GM18520 (cell line): ENCODE results near the gene NEK11.

ENCODE experiments used
- ATAC-seq: cut with Tn5 transposase; IDR thresholded peaks from one replicate; pipeline ENCODE4 v1.9.1; 2021; ENCODE audit not compliant: unreplicated experiment

NEK11 gene

DNA sequence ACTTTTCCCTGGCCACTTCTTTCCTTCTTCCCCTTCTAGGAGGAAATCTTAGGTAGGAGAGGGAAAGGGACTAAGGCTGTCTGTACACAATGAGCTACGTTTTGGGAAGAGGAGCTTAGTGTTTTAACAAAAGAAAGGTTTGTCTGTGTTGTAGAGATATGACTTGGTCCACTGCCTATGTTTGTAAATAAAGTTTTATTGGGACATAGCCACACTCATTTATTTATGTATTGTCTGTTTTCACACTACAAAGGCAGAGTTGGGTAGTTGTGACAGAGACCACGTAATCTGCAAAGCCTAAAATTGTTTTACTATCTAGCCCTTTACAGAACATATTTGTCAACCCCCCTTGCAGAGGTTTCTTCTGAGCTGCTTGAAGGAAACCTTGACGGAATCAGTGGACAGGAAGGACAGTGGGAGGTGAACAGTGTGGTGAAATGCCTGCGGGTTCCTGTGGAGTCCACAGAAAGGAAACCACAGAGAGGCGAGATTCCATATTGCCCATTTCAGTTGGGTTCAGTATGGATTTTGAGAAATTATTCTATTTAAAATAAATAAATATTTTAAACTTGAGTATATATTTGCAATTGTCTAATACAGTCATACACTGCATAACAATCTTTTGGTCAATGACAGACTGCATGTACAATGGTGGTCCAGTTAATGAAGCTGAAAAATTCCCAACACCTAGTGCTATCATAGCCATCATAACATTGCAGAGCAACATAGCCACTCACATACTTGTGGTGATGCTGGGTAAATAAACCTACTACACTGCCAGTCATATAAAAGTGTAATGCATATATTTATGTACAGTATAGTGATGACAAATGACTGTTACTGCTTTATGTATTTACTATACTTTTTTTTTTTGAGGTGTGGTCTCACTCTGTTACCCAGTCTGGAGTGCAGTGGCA, 197.0 kb downstream of the NEK11 start:
- no peak for ATAC-seq

- ATAC-seq: no peak
These were observed 198.3 kb downstream of the NEK11 start for GRCh38 chr3:131224886-131225550.

GRCh38 chr3:131228522-131228921, 201.8 kb downstream of the NEK11 start:
- ATAC-seq: no peak

DNA sequence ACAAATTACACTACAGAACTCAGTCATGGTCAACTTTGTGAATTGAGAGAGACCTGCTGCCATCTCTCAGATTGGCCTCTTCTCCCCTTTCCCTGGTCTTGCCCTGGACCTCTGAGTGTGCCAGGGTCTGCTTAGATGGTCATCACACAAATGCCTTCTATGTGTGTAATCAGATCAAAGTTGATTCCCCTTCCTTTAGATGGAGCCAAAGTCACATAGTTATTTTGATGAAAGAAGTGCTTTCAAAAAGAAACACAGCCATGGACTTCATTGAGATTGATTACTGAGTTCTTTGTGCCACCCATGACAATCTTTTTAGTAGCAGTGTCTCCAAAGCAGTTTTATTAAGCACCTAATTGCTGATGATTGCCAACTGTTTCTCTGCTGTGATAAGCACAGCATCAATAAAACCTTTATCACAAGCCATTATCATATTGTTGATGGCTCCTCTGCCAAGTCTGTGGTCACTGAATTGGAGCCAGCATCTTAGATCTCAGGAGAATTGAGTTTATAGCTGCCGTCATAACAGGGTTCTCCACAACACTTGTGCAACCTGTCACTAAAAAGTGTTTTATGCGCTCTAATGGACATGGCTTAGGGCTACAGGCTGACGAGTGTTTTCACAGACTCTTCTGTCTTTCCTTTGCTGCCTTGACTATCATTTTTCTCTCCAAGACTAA, 205.2 kb downstream of the NEK11 start:
- no peak for ATAC-seq

GRCh38 chr3:131232711-131233267, 206.1 kb downstream of the NEK11 start:
- ATAC-seq: no peak

GRCh38 chr3:131233900-131234668, 207.4 kb downstream of the NEK11 start:
- no peak for ATAC-seq

- ATAC-seq: no peak
These were observed 209.7 kb downstream of the NEK11 start for GRCh38 chr3:131236421-131236820.

- no peak for ATAC-seq
These were observed 211.8 kb downstream of the NEK11 start for GRCh38 chr3:131238496-131238895.

GRCh38 chr3:131239267-131239666, 212.6 kb downstream of the NEK11 start:
- ATAC-seq: no peak

DNA sequence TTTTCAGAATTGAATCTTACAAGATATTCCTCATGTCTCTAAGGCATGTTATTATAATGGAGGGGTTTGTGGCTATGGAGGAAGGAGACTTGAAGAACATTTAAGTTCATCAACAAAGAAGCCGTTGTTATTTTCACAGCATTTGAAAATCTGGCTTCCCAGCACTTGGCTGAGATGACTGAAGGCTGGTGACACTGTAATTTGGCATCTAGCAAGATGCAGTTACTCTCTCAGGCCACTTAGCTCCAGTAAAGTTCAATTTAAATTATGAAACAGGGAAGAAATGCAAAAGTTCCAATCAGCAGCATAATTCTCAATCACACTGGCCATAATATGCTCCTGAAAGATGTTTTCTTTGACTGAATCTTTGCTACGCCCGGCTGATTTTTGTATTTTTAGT, 215.5 kb downstream of the NEK11 start:
- ATAC-seq: no peak

GRCh38 chr3:131250466-131250865, 223.8 kb downstream of the NEK11 start:
- no peak for ATAC-seq

GRCh38 chr3:131260525-131260924, 233.8 kb downstream of the NEK11 start:
- no peak for ATAC-seq

DNA sequence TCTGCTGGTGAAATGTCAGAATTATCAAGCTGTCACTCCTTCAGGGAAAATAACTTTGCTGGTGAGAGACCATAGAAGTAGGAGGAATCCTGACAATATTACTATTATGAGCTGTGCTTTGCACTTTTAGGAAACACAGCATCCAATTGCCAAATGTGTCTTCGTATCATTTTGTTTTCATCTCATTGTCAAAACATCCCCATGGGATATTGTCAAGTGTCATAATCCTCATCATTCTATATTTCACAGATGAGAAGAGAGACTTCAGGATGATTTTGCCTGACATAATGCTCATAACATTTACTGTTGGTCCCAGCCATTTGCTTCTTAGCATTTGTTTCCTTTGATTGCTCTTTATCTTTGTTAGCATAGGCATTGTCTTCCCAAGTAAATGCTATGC, 234.4 kb downstream of the NEK11 start:
- ATAC-seq: no peak

GRCh38 chr3:131275556-131275955, 248.9 kb downstream of the NEK11 start:
- ATAC-seq: no peak

GRCh38 chr3:131277836-131278497, 251.3 kb downstream of the NEK11 start:
- ATAC-seq: no peak

- no peak for ATAC-seq
These were observed 252.9 kb downstream of the NEK11 start for GRCh38 chr3:131279577-131279976.

- ATAC-seq: no peak
These were observed 255.7 kb downstream of the NEK11 start for GRCh38 chr3:131282379-131282778.

DNA sequence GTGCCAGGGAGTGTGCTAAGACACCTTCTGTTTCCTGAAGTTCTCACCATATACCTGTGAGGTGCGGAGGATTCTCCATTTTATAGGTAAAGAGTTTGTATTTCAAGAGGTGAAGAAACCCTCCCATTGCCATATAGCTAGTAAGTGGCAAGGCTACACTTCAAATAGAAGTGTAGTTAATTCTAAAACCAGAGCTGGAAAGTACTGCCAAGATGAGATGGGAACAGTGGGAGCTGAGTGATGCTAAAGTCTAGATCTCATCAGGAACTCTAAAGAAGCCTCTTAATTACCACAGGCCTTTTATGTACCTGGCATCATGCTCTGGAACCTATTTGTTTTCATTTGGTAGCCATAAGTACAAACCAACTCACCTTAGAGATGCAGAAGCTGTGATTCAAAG, 256.3 kb downstream of the NEK11 start:
- ATAC-seq: no peak

DNA sequence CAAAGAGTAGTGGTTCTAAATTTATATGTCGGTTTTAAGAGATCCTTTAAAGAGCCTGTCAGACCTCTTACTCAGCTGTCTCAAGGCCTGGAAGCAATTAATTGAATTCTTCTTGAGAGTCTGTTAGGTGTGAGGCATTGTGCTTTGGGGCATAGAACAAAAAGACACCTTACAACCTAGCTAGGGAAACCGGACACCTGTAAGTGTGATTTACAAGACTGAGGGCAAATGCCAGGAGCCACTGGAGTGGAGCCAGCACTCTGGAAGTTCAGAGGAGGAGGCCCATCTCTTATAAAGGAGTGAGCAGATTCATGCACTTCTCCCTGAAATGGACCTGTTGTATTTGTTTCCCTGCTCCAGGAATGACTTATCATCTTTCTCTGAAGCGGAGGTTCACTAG, 257.2 kb downstream of the NEK11 start:
- ATAC-seq: no peak

DNA sequence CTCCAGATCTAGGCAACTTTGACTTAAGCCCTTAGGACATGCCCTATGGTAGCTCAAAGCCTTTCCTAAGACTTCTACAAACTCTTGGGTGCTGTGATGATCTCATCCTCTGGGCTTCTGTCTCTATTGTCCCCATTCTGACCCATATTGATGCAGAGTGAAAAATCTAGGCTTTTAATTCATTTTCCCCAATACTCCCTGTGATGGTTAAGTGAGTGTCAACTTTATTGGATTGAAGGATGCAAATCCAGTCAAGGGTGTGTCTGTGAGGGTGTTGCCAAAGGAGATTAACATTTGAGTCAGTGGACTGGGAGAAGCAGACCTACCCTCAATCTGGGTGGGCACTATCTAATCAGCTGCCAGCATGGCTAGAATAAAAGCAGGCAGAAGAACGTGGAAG, 257.6 kb downstream of the NEK11 start:
- ATAC-seq: no peak
